Memory B cell (primary cell): Measurements from ENCODE around the gene ANKRD11.

Experiments used
- ATAC-seq: fragments of 150-1000 bp; cut with Tn5 transposase; 2 replicates; pipeline ENCODE4 v1.10.0; 2021; ENCODE audit warnings: low read depth, mild to moderate bottlenecking, moderate library complexity
- DNase-seq, 2 donors: peaks; one replicate each; pipeline ENCODE4 v3.0.0; 2022; ENCODE audit warnings: low spot score in 2 of 2
- H3K27ac Mint-ChIP-seq: one replicate; pipeline ENCODE4 v1.8.0; 2022; ENCODE audit warnings: mild to moderate bottlenecking, moderate library complexity, mixed read lengths
- H3K27me3 Mint-ChIP-seq: one replicate; pipeline ENCODE4 v1.8.0; 2022; ENCODE audit warnings: mixed read lengths
- H3K36me3 Mint-ChIP-seq: one replicate; pipeline ENCODE4 v1.8.0; 2022; ENCODE audit warnings: mild to moderate bottlenecking, mixed read lengths
- H3K4me1 Mint-ChIP-seq: one replicate; pipeline ENCODE4 v1.8.0; 2022; ENCODE audit warnings: mixed read lengths
- H3K4me3 Mint-ChIP-seq: one replicate; pipeline ENCODE4 v1.8.0; 2022; ENCODE audit warnings: mild to moderate bottlenecking, moderate library complexity, mixed read lengths
- H3K9me3 Mint-ChIP-seq: one replicate; pipeline ENCODE4 v1.8.0; 2022; ENCODE audit warnings: mixed read lengths

The ANKRD11 gene

GRCh38 chr16:89350701-89351380, 139.5 kb downstream of the ANKRD11 start:
- no peaks in the 10 kb centered on the region for H3K27me3 Mint-ChIP-seq
- no peak overlapping the region for H3K4me3 Mint-ChIP-seq
- no peak for ATAC-seq
- H3K9me3 Mint-ChIP-seq: no peaks in the 10 kb centered on the region
- H3K4me1 Mint-ChIP-seq: peaks cover 42% of the 10 kb centered on the region
- H3K36me3 Mint-ChIP-seq: peaks cover 14% of the 10 kb centered on the region
- no peak for DNase-seq
- H3K27ac Mint-ChIP-seq: no peak overlapping the region

GRCh38 chr16:89349947-89350633, 140.3 kb downstream of the ANKRD11 start:
- DNase-seq (no peak), ATAC-seq (no peak)
- no peaks in the 10 kb centered on the region for H3K9me3 Mint-ChIP-seq
- no peaks in the 10 kb centered on the region for H3K27me3 Mint-ChIP-seq
- H3K36me3 Mint-ChIP-seq: peaks cover 11% of the 10 kb centered on the region
- H3K4me1 Mint-ChIP-seq: peaks cover 44% of the 10 kb centered on the region
- no peak overlapping the region for H3K4me3 Mint-ChIP-seq
- no peak overlapping the region for H3K27ac Mint-ChIP-seq

GRCh38 chr16:89347807-89348206, 142.6 kb downstream of the ANKRD11 start:
- Mint-ChIP-seq H3K27me3 (no peaks in the 10 kb centered on the region), H3K27ac (no peak overlapping the region), H3K9me3 (no peaks in the 10 kb centered on the region), H3K36me3 (peaks cover 11% of the 10 kb centered on the region), H3K4me3 (no peak overlapping the region), H3K4me1 (peaks cover 49% of the 10 kb centered on the region)
- DNase-seq (no peak), ATAC-seq (no peak)

GRCh38 chr16:89346869-89347268, 143.5 kb downstream of the ANKRD11 start:
- Mint-ChIP-seq H3K27me3 (no peaks in the 10 kb centered on the region), H3K4me3 (no peak overlapping the region), H3K4me1 (peaks cover 51% of the 10 kb centered on the region), H3K27ac (no peak overlapping the region), H3K36me3 (peaks cover 11% of the 10 kb centered on the region), H3K9me3 (no peaks in the 10 kb centered on the region)
- no peak for DNase-seq
- ATAC-seq: no peak

- DNase-seq: no peak
- H3K27ac Mint-ChIP-seq: no peak overlapping the region
Measured at GRCh38 chr16:89345642-89346150, 144.7 kb downstream of the ANKRD11 start.

GRCh38 chr16:89344846-89345611, 145.3 kb downstream of the ANKRD11 start:
- Mint-ChIP-seq H3K36me3 (no peaks in the 10 kb centered on the region), H3K4me3 (no peak overlapping the region), H3K27ac (no peak overlapping the region), H3K9me3 (no peaks in the 10 kb centered on the region), H3K27me3 (no peaks in the 10 kb centered on the region), H3K4me1 (peaks cover 38% of the 10 kb centered on the region)
- ATAC-seq (no peak), DNase-seq (no peak)

More at GRCh38 chr16:89345642-89346150, 144.7 kb downstream of the ANKRD11 start:
- Mint-ChIP-seq H3K4me3 (no peak overlapping the region), H3K27me3 (no peaks in the 10 kb centered on the region), H3K4me1 (peaks cover 43% of the 10 kb centered on the region), H3K36me3 (peaks cover 4% of the 10 kb centered on the region), H3K9me3 (no peaks in the 10 kb centered on the region)
- ATAC-seq: no peak

- no peaks in the 10 kb centered on the region for H3K27me3 Mint-ChIP-seq
- H3K9me3 Mint-ChIP-seq: no peaks in the 10 kb centered on the region
- no peak overlapping the region for H3K27ac Mint-ChIP-seq
- peaks cover 36% of the 10 kb centered on the region for H3K4me1 Mint-ChIP-seq
- H3K36me3 Mint-ChIP-seq: no peaks in the 10 kb centered on the region
- no peak overlapping the region for H3K4me3 Mint-ChIP-seq
- DNase-seq: no peak
- no peak for ATAC-seq
Measured at GRCh38 chr16:89344458-89344834, 145.9 kb downstream of the ANKRD11 start.

- no peak for DNase-seq
- no peak overlapping the region for H3K27ac Mint-ChIP-seq
- no peaks in the 10 kb centered on the region for H3K36me3 Mint-ChIP-seq
- no peaks in the 10 kb centered on the region for H3K27me3 Mint-ChIP-seq
- peaks cover 41% of the 10 kb centered on the region for H3K4me1 Mint-ChIP-seq
- no peak for ATAC-seq
- H3K4me3 Mint-ChIP-seq: no peak overlapping the region
- no peaks in the 10 kb centered on the region for H3K9me3 Mint-ChIP-seq
Measured at GRCh38 chr16:89343501-89344457, 146.6 kb downstream of the ANKRD11 start.

GRCh38 chr16:89341697-89342694, 148.4 kb downstream of the ANKRD11 start:
- ATAC-seq: no peak

GRCh38 chr16:89341279-89341678, 149.1 kb downstream of the ANKRD11 start:
- ATAC-seq: no peak
- Mint-ChIP-seq H3K4me1 (peaks cover 32% of the 10 kb centered on the region), H3K36me3 (no peaks in the 10 kb centered on the region), H3K27me3 (no peaks in the 10 kb centered on the region), H3K27ac (peak overlapping the region; percentile 69), H3K9me3 (no peaks in the 10 kb centered on the region), H3K4me3 (no peak overlapping the region)
- DNase-seq: no peak

More at GRCh38 chr16:89341697-89342694, 148.4 kb downstream of the ANKRD11 start:
- H3K36me3 Mint-ChIP-seq: no peaks in the 10 kb centered on the region
- no peak overlapping the region for H3K4me3 Mint-ChIP-seq
- H3K9me3 Mint-ChIP-seq: no peaks in the 10 kb centered on the region
- no peaks in the 10 kb centered on the region for H3K27me3 Mint-ChIP-seq
- peaks cover 36% of the 10 kb centered on the region for H3K4me1 Mint-ChIP-seq
- H3K27ac Mint-ChIP-seq: no peak overlapping the region
- no peak for DNase-seq

- H3K27ac Mint-ChIP-seq: no peak overlapping the region
- no peaks in the 10 kb centered on the region for H3K36me3 Mint-ChIP-seq
- no peak for ATAC-seq
- no peak overlapping the region for H3K4me3 Mint-ChIP-seq
- no peaks in the 10 kb centered on the region for H3K27me3 Mint-ChIP-seq
- no peak for DNase-seq
- no peaks in the 10 kb centered on the region for H3K9me3 Mint-ChIP-seq
- peaks cover 34% of the 10 kb centered on the region for H3K4me1 Mint-ChIP-seq
Measured at GRCh38 chr16:89338863-89339262, 151.5 kb downstream of the ANKRD11 start.

GRCh38 chr16:89337965-89338364, 152.4 kb downstream of the ANKRD11 start:
- Mint-ChIP-seq H3K27ac (no peak overlapping the region), H3K9me3 (no peaks in the 10 kb centered on the region), H3K36me3 (no peaks in the 10 kb centered on the region), H3K4me3 (no peak overlapping the region), H3K27me3 (no peaks in the 10 kb centered on the region), H3K4me1 (peaks cover 32% of the 10 kb centered on the region)
- DNase-seq (no peak), ATAC-seq (no peak)
